Measurements from ENCODE around the gene PREX1.

The PREX1 gene

GRCh38 chr20:48632825-48633619 is 194.8 kb downstream of the PREX1 start:
- no peak for DNase-seq (ENCODE audit: low spot score)

- DNase-seq (ENCODE audit: low spot score) = no peak
Observed at GRCh38 chr20:48632017-48632824, 195.6 kb downstream of the PREX1 start.

GRCh38 chr20:48631114-48632016 is 196.4 kb downstream of the PREX1 start:
- no peak for DNase-seq (ENCODE audit: low spot score)

- no peak for DNase-seq (ENCODE audit: low spot score)
Observed at GRCh38 chr20:48630342-48631075, 197.3 kb downstream of the PREX1 start.

- DNase-seq (ENCODE audit: low spot score) = no peak
Observed at GRCh38 chr20:48629960-48630315, 197.9 kb downstream of the PREX1 start.

GRCh38 chr20:48629069-48629959 is 198.5 kb downstream of the PREX1 start:
- DNase-seq (ENCODE audit: low spot score) = no peak

- DNase-seq (ENCODE audit: low spot score) = no peak
Observed at GRCh38 chr20:48627737-48628128, 200.1 kb downstream of the PREX1 start.

GRCh38 chr20:48626938-48627736 is 200.7 kb downstream of the PREX1 start:
- no peak for DNase-seq (ENCODE audit: low spot score)

- no peak for DNase-seq (ENCODE audit: low spot score)
Observed at GRCh38 chr20:48626226-48626937, 201.4 kb downstream of the PREX1 start.

- no peak for DNase-seq (ENCODE audit: low spot score)
Observed at GRCh38 chr20:48625136-48625900, 202.5 kb downstream of the PREX1 start.

- no peak for DNase-seq (ENCODE audit: low spot score)
Observed at GRCh38 chr20:48624315-48625020, 203.3 kb downstream of the PREX1 start.

- no peak for DNase-seq (ENCODE audit: low spot score)
Observed at GRCh38 chr20:48623906-48624265, 203.9 kb downstream of the PREX1 start.

- DNase-seq (ENCODE audit: low spot score) = no peak
Observed at GRCh38 chr20:48623176-48623905, 204.5 kb downstream of the PREX1 start.

GRCh38 chr20:48622421-48622820 is 205.4 kb downstream of the PREX1 start:
- DNase-seq (ENCODE audit: low spot score) = no peak

GRCh38 chr20:48621376-48622078 is 206.3 kb downstream of the PREX1 start:
- DNase-seq (ENCODE audit: low spot score) = no peak
